Skin epidermis (tissue), 12 donors: ENCODE measurements around the gene TMEM252.
A peak's percentile ranks its signal among the peaks of the same experiment; 100 is the strongest.

ENCODE experiments used
- H3K27ac ChIP-seq, 21 experiments: fragments of 200-600 bp; sonication (generic) in 11 of 21; one replicate each; pipeline ENCODE4 v1.5.0; 2020; ENCODE audit warnings: mild to moderate bottlenecking in 3 of 21, inconsistent platforms in 2 of 21, moderate library complexity in 2 of 21
- H3K4me3 ChIP-seq, 7 experiments: fragments of 200-600 bp; sonication (generic) in 2 of 7; one replicate each; pipeline ENCODE4 v1.5.0; 2020; ENCODE audit warnings: inconsistent platforms in 2 of 7, mild to moderate bottlenecking in 2 of 7, moderate library complexity in 1 of 7

Gene TMEM252

GRCh38 chr9:68540712-68541535, at the start of gene TMEM252:
Gene TMEM252 (minus strand): TSS chr9:68540883. CDS start chr9:68540814, 69 bp downstream.
- no peak within 1 kb of the TSS for H3K4me3 ChIP-seq
- H3K27ac ChIP-seq = no peak within 1 kb of the TSS

GRCh38 chr9:68585034-68585761, 44.5 kb upstream of the TMEM252 start:
- H3K4me3 ChIP-seq = no peak overlapping the region
- no peak overlapping the region for H3K27ac ChIP-seq

- no peak overlapping the region for H3K4me3 ChIP-seq
- no peak overlapping the region for H3K27ac ChIP-seq
These were observed 43.7 kb upstream of the TMEM252 start for GRCh38 chr9:68584189-68585033.

GRCh38 chr9:68581696-68582095, 41.0 kb upstream of the TMEM252 start:
- Histone ChIP-seq H3K27ac (no peak overlapping the region), H3K4me3 (no peak overlapping the region)

- H3K27ac ChIP-seq = no peak overlapping the region
These were observed 37.3 kb upstream of the TMEM252 start for GRCh38 chr9:68577774-68578591.

GRCh38 chr9:68575817-68576216, 35.1 kb upstream of the TMEM252 start:
- Histone ChIP-seq H3K4me3 (no peak overlapping the region), H3K27ac (no peak overlapping the region)

More at GRCh38 chr9:68577774-68578591, 37.3 kb upstream of the TMEM252 start:
- H3K4me3 ChIP-seq = no peak overlapping the region

- Histone ChIP-seq H3K27ac (no peak overlapping the region), H3K4me3 (no peak overlapping the region)
These were observed 33.5 kb upstream of the TMEM252 start for GRCh38 chr9:68574150-68574549.

- peak overlapping the region in 1 of 21 experiments; percentile 28 for H3K27ac ChIP-seq
These were observed 26.9 kb upstream of the TMEM252 start for GRCh38 chr9:68567565-68567964.

GRCh38 chr9:68562461-68562860, 21.8 kb upstream of the TMEM252 start:
- Histone ChIP-seq H3K4me3 (no peak overlapping the region), H3K27ac (no peak overlapping the region)

More at GRCh38 chr9:68567565-68567964, 26.9 kb upstream of the TMEM252 start:
- no peak overlapping the region for H3K4me3 ChIP-seq

GRCh38 chr9:68560071-68560844, 19.6 kb upstream of the TMEM252 start:
- H3K27ac ChIP-seq = peak overlapping the region in 3 of 21 experiments; percentile 10 to 51 (median 38)
- no peak overlapping the region for H3K4me3 ChIP-seq

GRCh38 chr9:68558545-68558944, 17.9 kb upstream of the TMEM252 start:
- no peak overlapping the region for H3K27ac ChIP-seq
- H3K4me3 ChIP-seq = no peak overlapping the region

GRCh38 chr9:68555437-68556150, 14.9 kb upstream of the TMEM252 start:
- Histone ChIP-seq H3K27ac (no peak overlapping the region), H3K4me3 (no peak overlapping the region)

- Histone ChIP-seq H3K4me3 (no peak overlapping the region), H3K27ac (no peak overlapping the region)
These were observed 12.2 kb upstream of the TMEM252 start for GRCh38 chr9:68552700-68553476.

- Histone ChIP-seq H3K4me3 (no peak overlapping the region), H3K27ac (no peak overlapping the region)
These were observed 10.5 kb upstream of the TMEM252 start for GRCh38 chr9:68551191-68551590.

- Histone ChIP-seq H3K4me3 (no peak overlapping the region), H3K27ac (peak overlapping the region in 3 of 21 experiments; percentile 15 to 29 (median 21))
These were observed 7.6 kb upstream of the TMEM252 start for GRCh38 chr9:68548241-68548640.

- Histone ChIP-seq H3K4me3 (no peak overlapping the region), H3K27ac (peak overlapping the region in 9 of 21 experiments; percentile 18 to 74 (median 46))
These were observed 6.7 kb upstream of the TMEM252 start for GRCh38 chr9:68547417-68547816.
